NB4 (cell line): ENCODE results near the gene SELENOM.

Source experiments
- DNase-seq: peaks from one replicate; pipeline ENCODE4 v3.0.0; 2010; ENCODE audit warnings: low read depth
- H3K4me3 ChIP-seq: one replicate; pipeline ENCODE4 v1.5.1; 2011; ENCODE audit warnings: mild to moderate bottlenecking, low read depth, low read length, moderate library complexity
- CTCF ChIP-seq: IDR thresholded peaks from one replicate; pipeline ENCODE4 v1.5.1; 2012; ENCODE audit warnings: low read depth, low read length
- MAX ChIP-seq: IDR thresholded peaks from 2 replicates; pipeline ENCODE4 v1.6.1; 2011; ENCODE audit warnings: low read depth, low read length
- MYC ChIP-seq: IDR thresholded peaks from 2 replicates; pipeline ENCODE4 v1.6.1; 2011; ENCODE audit warnings: low read depth, low read length
- POLR2A ChIP-seq: IDR thresholded peaks from 2 replicates; pipeline ENCODE4 v1.6.1; 2011; ENCODE audit warnings: mild to moderate bottlenecking; ENCODE audit not compliant: insufficient read length; ENCODE audit errors: extremely low read depth

Gene SELENOM

DNA sequence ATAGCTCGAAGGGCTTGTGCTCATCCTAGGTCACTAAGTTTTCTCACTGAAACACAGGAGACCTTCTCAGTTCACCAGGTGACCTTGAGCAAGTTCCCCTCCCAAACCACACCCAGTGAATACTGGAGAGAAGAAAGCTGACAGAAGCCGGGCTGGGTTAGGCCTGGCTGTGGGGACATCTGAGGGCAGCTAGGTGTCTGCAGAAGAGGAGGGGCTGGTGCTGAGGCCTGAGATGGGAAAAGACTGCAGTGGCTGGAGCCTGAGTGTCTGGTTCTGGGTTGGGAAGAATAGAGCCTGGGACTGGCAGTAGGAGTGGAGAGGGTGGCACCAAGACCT is 14.8 kb upstream of the SELENOM start:
- DNase-seq: no peak
- TF ChIP-seq POLR2A (no peak), CTCF (no peak), MYC (no peak), MAX (no peak)
- no peak overlapping the region for H3K4me3 ChIP-seq

DNA sequence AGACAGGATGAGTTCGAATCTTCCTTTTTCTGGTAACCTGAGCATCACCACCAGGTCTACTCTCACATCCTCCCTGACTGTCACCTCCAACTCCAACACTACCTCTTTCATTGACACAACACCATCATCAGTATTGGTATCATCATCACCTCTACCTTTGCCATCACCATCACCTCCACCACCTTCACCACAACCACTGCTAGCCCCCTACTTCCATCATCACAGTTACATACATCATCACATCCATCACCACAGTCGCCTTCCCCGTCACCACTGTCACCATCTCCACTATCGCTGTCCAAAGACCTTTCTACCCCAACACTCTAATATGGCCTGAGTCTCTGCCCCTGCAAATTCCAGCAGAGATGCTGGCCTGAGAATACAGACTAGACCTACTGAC is 14.0 kb upstream of the SELENOM start:
- no peak for DNase-seq
- H3K4me3 ChIP-seq: no peak overlapping the region
- TF ChIP-seq POLR2A (no peak), MYC (no peak), MAX (no peak), CTCF (no peak)

GRCh38 chr22:31120642-31121041 is 13.3 kb upstream of the SELENOM start:
- no peak for DNase-seq
- TF ChIP-seq MAX (no peak), CTCF (no peak), MYC (no peak), POLR2A (no peak)
- no peak overlapping the region for H3K4me3 ChIP-seq

DNA sequence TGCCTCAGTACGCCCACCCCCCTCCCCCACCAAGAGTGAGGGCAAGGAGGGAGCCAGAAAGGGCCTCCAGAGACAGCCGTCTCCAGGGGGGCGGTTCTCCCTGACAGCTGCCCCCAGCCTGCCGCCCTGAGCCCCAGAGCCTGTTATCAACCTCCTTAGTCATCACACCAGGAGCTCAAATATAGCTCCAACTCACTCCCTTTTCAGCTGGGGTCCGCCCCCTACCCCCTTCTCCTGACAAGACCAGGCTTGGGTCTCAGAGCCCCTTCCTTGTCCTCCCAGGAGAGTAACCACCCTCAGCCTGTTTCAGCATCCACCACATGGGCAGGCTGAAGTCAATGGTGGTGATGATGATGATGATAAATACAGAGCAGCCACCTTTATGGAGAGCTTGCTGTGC is 12.9 kb upstream of the SELENOM start:
- no peak for DNase-seq
- TF ChIP-seq POLR2A: no peak
- TF ChIP-seq MYC: no peak
- TF ChIP-seq CTCF: no peak
- no peak for TF ChIP-seq MAX

GRCh38 chr22:31119026-31119717 is 11.8 kb upstream of the SELENOM start:
- H3K4me3 ChIP-seq: no peak overlapping the region
- TF ChIP-seq POLR2A: no peak
- no peak for TF ChIP-seq MYC
- TF ChIP-seq CTCF: no peak
- no peak for TF ChIP-seq MAX
- no peak for DNase-seq

More for the DNA sequence above, 12.9 kb upstream of the SELENOM start:
- H3K4me3 ChIP-seq: no peak overlapping the region
